GM18499 (cell line): ENCODE results near the gene DENND1A.

Experiments used
- ATAC-seq: cut with Tn5 transposase; IDR thresholded peaks from one replicate; pipeline ENCODE4 v1.9.1; 2021; ENCODE audit warnings: moderate number of reproducible peaks; ENCODE audit not compliant: insufficient read depth, unreplicated experiment

DENND1A gene

DNA sequence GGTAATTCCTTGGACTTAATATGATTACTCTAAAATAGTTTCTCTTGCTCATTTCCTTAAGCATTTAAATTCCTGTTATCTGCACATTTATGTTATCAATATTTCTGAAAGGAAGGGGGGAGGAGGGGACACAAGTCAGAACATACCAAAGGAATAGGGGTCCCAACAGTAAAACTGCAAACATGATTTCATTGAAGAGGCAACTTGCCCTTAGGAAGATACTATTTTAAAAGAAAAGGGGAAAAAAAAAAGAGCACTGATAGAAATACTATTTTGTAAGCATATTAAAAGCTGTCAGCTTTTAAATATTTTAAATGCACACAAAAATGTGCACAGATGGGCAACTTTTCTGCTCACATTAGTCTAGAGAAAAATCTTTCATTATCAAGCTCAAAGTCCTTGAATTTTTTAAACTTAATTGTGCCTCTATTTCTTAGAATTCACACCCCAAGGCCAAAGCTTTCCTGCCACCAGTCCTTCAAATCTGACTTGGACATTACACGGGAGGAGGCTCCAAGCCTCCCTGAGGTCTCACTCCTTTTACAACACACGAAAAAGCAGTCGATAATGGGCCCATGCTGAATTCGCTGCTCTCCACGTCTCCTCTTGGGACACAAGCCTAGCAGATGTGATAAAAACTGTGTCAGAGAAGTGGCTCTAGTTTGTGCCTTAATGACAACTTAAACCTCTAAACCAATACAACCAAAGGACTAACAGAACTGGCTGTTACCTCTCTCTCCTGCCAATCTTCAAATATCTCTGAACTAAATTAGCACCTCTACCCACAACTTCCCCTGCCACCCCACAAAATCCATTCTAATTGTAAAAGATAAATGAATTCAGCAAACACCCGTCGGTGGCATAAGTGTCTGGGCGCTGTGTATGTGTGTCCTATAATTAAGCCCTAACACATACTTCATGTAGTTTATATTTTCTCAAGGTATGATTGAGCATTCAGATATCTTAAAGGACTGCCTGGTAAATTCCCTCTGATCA lies 154.3 kb downstream of the DENND1A start:
- no peak for ATAC-seq

- no peak for ATAC-seq
Measured at GRCh38 chr9:123773783-123774182, 156.1 kb downstream of the DENND1A start.

DNA sequence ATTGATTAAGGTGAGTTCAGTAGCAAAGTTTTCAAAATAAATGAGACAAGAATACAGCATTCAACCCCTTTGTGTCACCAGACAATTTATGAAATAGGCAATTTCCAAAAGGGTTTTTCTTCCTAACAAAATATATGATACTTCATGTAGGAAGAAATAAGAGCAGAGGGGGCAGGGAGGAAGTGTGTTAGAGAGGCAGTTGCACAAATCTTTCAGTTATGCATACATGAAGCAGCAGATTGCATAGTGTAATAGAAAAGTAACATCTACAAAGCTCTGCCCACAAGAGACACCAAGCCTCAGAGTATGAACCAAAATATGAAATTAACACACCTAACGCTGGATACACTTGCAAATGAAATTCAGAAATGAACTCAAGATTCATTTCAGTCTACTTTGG lies 157.0 kb downstream of the DENND1A start:
- ATAC-seq = no peak

DNA sequence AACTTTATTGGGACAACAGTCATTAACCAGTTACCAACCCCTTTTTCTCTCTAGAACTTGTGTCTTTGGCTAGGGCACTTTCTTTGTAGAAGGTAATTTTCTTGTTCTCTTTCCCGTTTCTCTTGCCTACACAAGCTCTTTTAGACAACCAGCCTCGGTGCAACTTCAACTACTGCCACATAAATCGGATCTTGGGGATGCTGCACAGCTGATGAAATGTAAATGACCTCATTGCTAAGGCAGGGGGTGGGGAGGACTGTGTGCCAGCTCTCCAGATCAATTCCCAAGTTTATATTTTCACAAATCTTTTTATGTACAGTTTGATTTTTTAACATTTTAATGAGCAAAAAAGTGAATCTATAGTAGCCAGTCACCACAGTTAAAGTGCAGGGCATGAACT lies 157.6 kb downstream of the DENND1A start:
- no peak for ATAC-seq

GRCh38 chr9:123771690-123772089 lies 158.2 kb downstream of the DENND1A start:
- ATAC-seq = no peak

- ATAC-seq = no peak
Measured at GRCh38 chr9:123769719-123770118, 160.2 kb downstream of the DENND1A start.

DNA sequence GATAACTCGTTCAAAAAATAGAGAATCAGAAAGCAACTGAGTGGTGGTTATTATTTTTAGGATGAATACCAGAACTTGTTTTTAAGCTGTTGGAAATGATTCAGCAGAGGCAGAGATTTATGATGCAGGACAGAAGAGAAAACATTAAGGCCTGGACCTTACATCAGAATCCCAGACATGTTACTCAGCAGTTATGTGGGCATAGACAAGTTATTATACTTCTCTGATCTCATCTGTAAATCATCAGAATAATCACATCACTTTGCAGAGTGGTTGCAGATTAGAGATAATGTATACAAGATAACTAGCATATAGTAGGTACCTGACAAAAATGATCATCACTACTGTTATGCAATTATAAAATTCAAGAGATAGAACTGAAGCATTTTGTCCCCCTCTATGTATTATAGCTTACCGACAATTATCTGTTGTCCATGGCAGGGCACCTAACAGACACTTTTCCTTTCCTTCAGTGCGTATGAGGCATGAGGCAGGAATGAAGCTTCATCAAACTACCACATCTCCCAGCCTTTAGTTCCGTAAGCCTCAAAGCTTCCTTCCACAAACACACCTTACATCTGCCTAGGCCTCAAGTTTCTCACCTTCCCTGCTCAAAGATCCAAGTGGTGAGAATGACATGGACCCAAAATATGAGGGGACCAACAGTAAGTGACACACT lies 165.9 kb downstream of the DENND1A start:
- no peak for ATAC-seq

GRCh38 chr9:123761905-123762605 lies 167.9 kb downstream of the DENND1A start:
- no peak for ATAC-seq

DNA sequence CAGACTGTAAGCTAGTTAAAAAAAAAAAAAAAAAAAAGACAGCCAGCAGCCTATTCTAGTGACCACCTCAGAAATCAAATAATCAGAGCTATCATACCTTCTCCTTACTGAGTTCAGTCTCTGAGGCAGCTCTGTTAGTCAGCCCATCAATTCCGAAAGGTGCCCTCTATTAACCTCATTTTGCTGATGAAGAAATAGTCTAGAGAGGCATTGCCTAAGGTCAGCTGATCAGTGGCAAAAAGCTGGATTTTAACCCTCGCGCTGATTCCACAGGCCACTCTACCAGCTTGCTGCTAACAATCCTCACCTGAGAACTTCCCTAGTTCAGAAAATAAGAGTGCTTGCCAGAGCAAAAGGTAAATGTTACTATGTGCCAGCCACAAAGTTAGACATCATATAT lies 172.0 kb downstream of the DENND1A start:
- no peak for ATAC-seq

- no peak for ATAC-seq
Measured at GRCh38 chr9:123757547-123757946, 172.4 kb downstream of the DENND1A start.

DNA sequence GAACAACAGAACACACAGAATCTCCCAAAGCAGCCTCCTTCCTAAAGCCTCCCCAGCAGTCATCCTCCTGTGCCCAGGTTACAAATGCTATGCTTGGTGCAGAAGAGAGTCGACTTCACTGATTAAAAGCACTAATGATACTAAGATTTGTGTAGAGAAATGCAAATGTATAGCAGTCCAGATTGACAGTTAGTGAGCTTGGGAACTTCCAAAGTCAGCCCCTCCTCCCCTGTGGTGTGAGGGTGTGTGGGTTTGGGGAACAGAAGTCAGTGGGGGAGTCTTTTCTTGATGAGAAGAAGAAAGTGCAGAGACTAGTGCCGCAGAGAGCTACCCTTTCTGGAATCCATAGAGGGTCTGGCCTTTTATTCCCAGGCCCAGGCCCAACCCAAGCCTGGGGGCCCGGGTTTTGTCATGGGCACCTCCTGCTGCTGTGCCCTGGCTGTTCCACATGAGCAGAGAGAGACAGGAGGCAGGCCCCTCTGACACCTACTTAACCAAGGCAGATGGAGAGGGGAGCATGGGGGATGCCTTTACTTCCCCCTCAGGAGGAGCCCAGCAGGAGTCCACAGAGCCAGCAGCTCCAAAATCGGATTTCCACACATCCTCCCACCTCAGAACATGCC lies 173.3 kb downstream of the DENND1A start:
- no peak for ATAC-seq

- no peak for ATAC-seq
Measured at GRCh38 chr9:123753669-123754258, 176.2 kb downstream of the DENND1A start.

DNA sequence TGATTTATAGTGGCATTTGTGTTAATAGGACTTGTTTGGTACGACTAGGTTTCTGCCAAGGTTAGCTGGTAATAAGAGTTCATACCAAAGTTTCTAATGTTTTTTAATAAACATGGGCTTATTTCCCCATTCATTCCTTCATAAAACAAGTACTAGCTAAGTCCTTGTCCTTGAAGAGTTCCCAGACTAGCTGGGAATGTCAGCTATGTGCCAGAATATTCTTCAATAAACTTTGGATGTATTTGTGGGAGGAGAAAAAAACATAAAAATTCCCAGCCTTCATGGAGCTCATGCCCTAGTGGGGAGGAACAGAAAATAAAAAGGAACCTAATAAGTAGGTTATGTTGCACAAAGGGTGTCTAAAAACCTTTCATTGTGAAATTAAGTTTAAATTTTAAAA lies 176.9 kb downstream of the DENND1A start:
- ATAC-seq = no peak

- no peak for ATAC-seq
Measured at GRCh38 chr9:123749580-123750202, 180.2 kb downstream of the DENND1A start.

DNA sequence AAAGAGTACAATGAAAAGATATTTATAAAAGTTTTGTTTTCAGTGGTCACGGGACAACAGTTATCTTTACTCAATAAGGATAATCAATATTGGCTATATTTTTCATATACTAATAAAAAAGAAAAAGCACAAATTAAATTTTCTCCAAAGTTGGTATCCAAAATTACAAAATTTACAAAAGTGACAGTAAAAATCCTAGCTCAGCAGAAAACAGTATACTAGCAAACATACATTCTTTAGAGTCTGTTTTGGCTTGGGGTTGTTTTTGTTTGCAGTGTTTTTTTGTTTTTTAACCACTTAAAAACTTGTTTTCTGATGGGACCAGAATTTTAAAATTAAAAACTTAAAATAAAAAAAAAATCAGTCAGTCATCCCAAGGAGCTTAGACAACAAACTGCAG lies 183.2 kb downstream of the DENND1A start:
- ATAC-seq = no peak

- ATAC-seq = no peak
Measured at GRCh38 chr9:123745933-123746332, 184.0 kb downstream of the DENND1A start.

DNA sequence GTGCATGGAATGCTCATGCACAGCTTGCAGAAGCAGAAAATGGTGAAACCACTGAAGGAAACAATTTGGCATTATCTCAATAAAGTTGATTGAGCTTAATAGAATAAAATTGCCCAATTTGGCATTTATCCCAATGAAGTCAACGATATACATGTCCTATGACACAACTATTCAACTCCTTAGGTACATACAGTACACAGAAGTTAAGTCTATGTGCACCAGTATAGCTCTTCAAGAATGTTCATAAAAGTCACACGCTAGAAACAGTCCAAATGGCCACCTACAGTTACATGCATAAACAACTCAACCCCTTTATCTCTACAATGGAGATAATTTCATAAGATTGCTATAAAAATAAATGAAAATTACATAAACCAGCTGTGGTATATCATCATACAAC lies 184.5 kb downstream of the DENND1A start:
- ATAC-seq = no peak

- ATAC-seq = no peak
Measured at GRCh38 chr9:123743737-123744136, 186.2 kb downstream of the DENND1A start.

- no peak for ATAC-seq
Measured at GRCh38 chr9:123742009-123742767, 187.7 kb downstream of the DENND1A start.
